Liver (tissue), 9 donors: ENCODE results near the gene DMRTB1. TPM values are rescaled to one million over a fixed set of nuclear protein-coding genes. Genes with fewer than 3 reads are reported as not detected.

Experiments used
- DNase-seq: peaks from one replicate; pipeline ENCODE4 v3.0.0-alpha.2; 2017; ENCODE audit warnings: low spot score
- H3K27ac ChIP-seq, 2 donors: one replicate each; pipeline ENCODE4 v1.7.0; 2013; ENCODE audit warnings: inconsistent platforms in 2 of 2, low read length in 2 of 2, control low read depth in 1 of 2, low read depth in 1 of 2, mild to moderate bottlenecking in 1 of 2
- H3K27me3 ChIP-seq, 4 donors: one replicate each; pipeline versions ENCODE4 v1.6.1 to v1.7.0; 2013; ENCODE audit warnings: low read length in 3 of 4, inconsistent platforms in 1 of 4, mild to moderate bottlenecking in 1 of 4, moderate library complexity in 1 of 4; ENCODE audit not compliant: control insufficient read depth in 4 of 4, insufficient read depth in 4 of 4
- H3K36me3 ChIP-seq, 4 donors: one replicate each; pipeline versions ENCODE4 v1.6.1 to v1.7.0; 2013; ENCODE audit warnings: low read length in 3 of 4, mild to moderate bottlenecking in 3 of 4, low read depth in 1 of 4, moderate library complexity in 1 of 4; ENCODE audit not compliant: control insufficient read depth in 4 of 4, insufficient read depth in 3 of 4
- H3K4me1 ChIP-seq, 4 donors: one replicate each; pipeline versions ENCODE4 v1.6.1 to v1.7.0; 2013; ENCODE audit warnings: low read length in 3 of 4, mild to moderate bottlenecking in 3 of 4, moderate library complexity in 1 of 4; ENCODE audit not compliant: control insufficient read depth in 4 of 4, insufficient read depth in 4 of 4
- H3K4me3 ChIP-seq, 3 donors: one replicate each; pipeline versions ENCODE4 v1.6.1 to v1.7.0; 2013; ENCODE audit warnings: low read length in 3 of 3, control low read depth in 1 of 3, low read depth in 1 of 3, mild to moderate bottlenecking in 1 of 3
- H3K9ac ChIP-seq, 2 donors: one replicate each; pipeline ENCODE4 v1.7.0; 2013; ENCODE audit warnings: low read length in 2 of 2, mild to moderate bottlenecking in 2 of 2, moderate library complexity in 2 of 2, control low read depth in 1 of 2, low read depth in 1 of 2
- H3K9me3 ChIP-seq, 4 donors: one replicate each; pipeline versions ENCODE4 v1.6.1 to v1.7.0; 2013; ENCODE audit warnings: low read length in 3 of 4; ENCODE audit not compliant: control insufficient read depth in 4 of 4
- ATF3 ChIP-seq: IDR thresholded peaks from 2 replicates; pipeline ENCODE4 v1.6.1; 2016; ENCODE audit warnings: antibody characterized with exemption
- CTCF ChIP-seq: fragments of 150-350 bp; IDR thresholded peaks from 2 replicates; pipeline ENCODE4 v1.5.1; 2017; ENCODE audit warnings: improper control_type of control experiment, low read depth, low read length; ENCODE audit not compliant: missing input control
- EGR1 ChIP-seq, 2 donors: IDR thresholded peaks; 2 replicates each; pipeline ENCODE4 v1.6.1; 2016 to 2018; ENCODE audit warnings: antibody characterized with exemption in 2 of 2, low read depth in 2 of 2
- GABPA ChIP-seq, 2 donors: IDR thresholded peaks in 1 of 2; conservative IDR thresholded peaks in 1 of 2; 2 replicates each; pipeline ENCODE4 v1.6.1; 2016; ENCODE audit warnings: antibody characterized with exemption in 2 of 2, mild to moderate bottlenecking in 1 of 2, moderate library complexity in 1 of 2
- HNF4G ChIP-seq: IDR thresholded peaks from 2 replicates; pipeline ENCODE4 v1.6.1; 2016; ENCODE audit warnings: antibody characterized with exemption
- JUND ChIP-seq, 2 donors: IDR thresholded peaks; 2 replicates each; pipeline ENCODE4 v1.6.1; 2016; ENCODE audit warnings: antibody characterized with exemption in 2 of 2
- MAX ChIP-seq: IDR thresholded peaks from 2 replicates; pipeline ENCODE4 v1.6.1; 2016; ENCODE audit warnings: antibody characterized with exemption
- NR2F2 ChIP-seq: IDR thresholded peaks from 2 replicates; pipeline ENCODE4 v1.6.1; 2016; ENCODE audit warnings: antibody characterized with exemption
- RAD21 ChIP-seq, 2 donors: IDR thresholded peaks; 2 replicates each; pipeline ENCODE4 v1.6.1; 2016; ENCODE audit warnings: antibody characterized with exemption in 2 of 2, mild to moderate bottlenecking in 2 of 2
- REST ChIP-seq: IDR thresholded peaks from 2 replicates; pipeline ENCODE4 v1.6.1; 2016; ENCODE audit warnings: antibody characterized with exemption, mild to moderate bottlenecking
- RXRA ChIP-seq, 2 donors: IDR thresholded peaks; 2 replicates each; pipeline ENCODE4 v1.6.1; 2017 to 2018; ENCODE audit warnings: antibody characterized with exemption in 2 of 2, mild to moderate bottlenecking in 1 of 2
- SP1 ChIP-seq: IDR thresholded peaks from 2 replicates; pipeline ENCODE4 v1.6.1; 2018; ENCODE audit warnings: antibody characterized with exemption, mild to moderate bottlenecking
- TAF1 ChIP-seq: conservative IDR thresholded peaks from 2 replicates; pipeline ENCODE4 v1.6.1; 2016; ENCODE audit warnings: antibody characterized with exemption, mild to moderate bottlenecking
- YY1 ChIP-seq: IDR thresholded peaks from 2 replicates; pipeline ENCODE4 v1.6.1; 2016; ENCODE audit warnings: antibody characterized with exemption, mild to moderate bottlenecking
- ZBTB33 ChIP-seq: IDR thresholded peaks from 2 replicates; pipeline ENCODE4 v1.6.1; 2016; ENCODE audit warnings: antibody characterized with exemption
- WGBS: extraction: QIAGEN DNeasy Blood & Tissue Kit; methylation state at CpG from one replicate; pipeline ENCODE4 v1.1.7; 2013; 5-methylcytosine and 5-hydroxymethylcytosine counted together
- polyA plus RNA-seq, 2 donors: library from polyadenylated mRNA; stranded (reverse) in 1 of 2; unstranded in 1 of 2; fragments of 200-250 nt in 1 of 2; fragments of >200 nt in 1 of 2; fragmentation: Nextera tagmentation in 1 of 2; extraction: Ambion mirVana in 1 of 2; gene quantifications; one replicate each; pipeline versions ENCODE4 v1.2.1 to v1.2.3, GENCODE V29; 2013 to 2015
- total RNA-seq, 2 donors: library from RNA; depleted of rRNA; stranded (reverse); fragments of >200 nt; gene quantifications; one replicate each; pipeline ENCODE4 v1.2.3, GENCODE V29; 2014
- donor health status: healthy.
- donor health status: healthy.
- donor health status: healthy.
- donor health status: healthy.
- donor health status: healthy.

The DMRTB1 gene
- total and polyA plus RNA-seq, 4 donors, result not detected

GRCh38 chr1:53503433-53504217 is 44.4 kb downstream of the DMRTB1 start:
- H3K4me1 ChIP-seq, result no peaks in the 10 kb centered on the region
- TF ChIP-seq ATF3, result no peak
- no peak for TF ChIP-seq TAF1
- TF ChIP-seq MAX, result no peak
- no peak for TF ChIP-seq YY1
- TF ChIP-seq RAD21 (IDR thresholded peaks at IDR 0.05), result no peak
- no peak for TF ChIP-seq RXRA (IDR thresholded peaks at IDR 0.05)
- TF ChIP-seq HNF4G, result no peak
- no peak for TF ChIP-seq CTCF
- no peak for TF ChIP-seq NR2F2
- no peak for TF ChIP-seq ZBTB33
- no peak for TF ChIP-seq EGR1 (IDR thresholded peaks at IDR 0.05; ENCODE audit: low read depth in 2 of 2)
- no peak for TF ChIP-seq JUND (IDR thresholded peaks at IDR 0.05)
- no peaks in the 10 kb centered on the region for H3K36me3 ChIP-seq
- H3K4me3 ChIP-seq, result no peak overlapping the region
- H3K27ac ChIP-seq, result no peak overlapping the region
- no peaks in the 10 kb centered on the region for H3K27me3 ChIP-seq
- WGBS, result 77% methylated on average over 27 of the region's 27 CpGs
- H3K9me3 ChIP-seq, result no peaks in the 10 kb centered on the region
- no peak for DNase-seq
- no peak overlapping the region for H3K9ac ChIP-seq

- no peaks in the 10 kb centered on the region for H3K4me1 ChIP-seq
- DNase-seq, result no peak
- H3K9ac ChIP-seq, result no peak overlapping the region
- H3K9me3 ChIP-seq, result no peaks in the 10 kb centered on the region
- 86% methylated on average over 9 of the region's 9 CpGs for WGBS
- no peak overlapping the region for H3K4me3 ChIP-seq
- TF ChIP-seq EGR1 (IDR thresholded peaks at IDR 0.05; ENCODE audit: low read depth in 2 of 2) (no peak), REST (no peak), NR2F2 (no peak), TAF1 (no peak), SP1 (no peak), GABPA (IDR thresholded peaks at IDR 0.05 in 1 of 2, conservative IDR thresholded peaks at IDR 0.05 in 1 of 2) (no peak), MAX (no peak)
- no peak overlapping the region for H3K27ac ChIP-seq
- no peaks in the 10 kb centered on the region for H3K27me3 ChIP-seq
- H3K36me3 ChIP-seq, result no peaks in the 10 kb centered on the region
Observed at GRCh38 chr1:53504901-53505300, 45.7 kb downstream of the DMRTB1 start.
